ENCODE results near the gene DAZAP1. TPM values are rescaled to one million over a fixed set of nuclear protein-coding genes. Genes with fewer than 3 reads are reported as not detected.
"Not testable (repeated sequence)": the region's sequence is repeated elsewhere in the genome, so short reads cannot be mapped to it uniquely, and the experiment has no call there.

DAZAP1 gene
- total RNA-seq, 1 experiment from 2014 or later = 193 TPM

GRCh38 chr19:1420085-1420484 lies 12.7 kb downstream of the DAZAP1 start:
- DNase-seq (ENCODE audit: low spot score); in situ Hi-C loops (cut with HindIII; ENCODE audit: low sequenced_read_pairs): not testable (repeated sequence)

- in situ Hi-C loops (cut with HindIII; ENCODE audit: low sequenced_read_pairs) = no loop called here
- no peak for DNase-seq (ENCODE audit: low spot score)
Observed at GRCh38 chr19:1420590-1420989, 13.2 kb downstream of the DAZAP1 start.

- no peak for DNase-seq (ENCODE audit: low spot score)
- in situ Hi-C loops (cut with HindIII; ENCODE audit: low sequenced_read_pairs) = no loop called here
Observed at GRCh38 chr19:1421218-1421957, 14.0 kb downstream of the DAZAP1 start.

- in situ Hi-C loops (cut with HindIII; ENCODE audit: low sequenced_read_pairs) = no loop called here
Observed at GRCh38 chr19:1421958-1422305, 14.5 kb downstream of the DAZAP1 start.

GRCh38 chr19:1422360-1422759 lies 15.0 kb downstream of the DAZAP1 start:
- no peak for DNase-seq (ENCODE audit: low spot score)
- in situ Hi-C loops (cut with HindIII; ENCODE audit: low sequenced_read_pairs) = no loop called here

More at GRCh38 chr19:1421958-1422305, 14.5 kb downstream of the DAZAP1 start:
- DNase-seq (ENCODE audit: low spot score) = no peak

GRCh38 chr19:1422943-1423342 lies 15.6 kb downstream of the DAZAP1 start:
- in situ Hi-C loops (cut with HindIII; ENCODE audit: low sequenced_read_pairs) = no loop called here
- DNase-seq (ENCODE audit: low spot score) = no peak

GRCh38 chr19:1423436-1424191 lies 16.2 kb downstream of the DAZAP1 start:
- in situ Hi-C loops (cut with HindIII; ENCODE audit: low sequenced_read_pairs) = no loop called here
- DNase-seq (ENCODE audit: low spot score) = no peak

- in situ Hi-C loops (cut with HindIII; ENCODE audit: low sequenced_read_pairs) = no loop called here
- DNase-seq (ENCODE audit: low spot score) = no peak
Observed at GRCh38 chr19:1424192-1424955, 17.0 kb downstream of the DAZAP1 start.

- in situ Hi-C loops (cut with HindIII; ENCODE audit: low sequenced_read_pairs) = no loop called here
- DNase-seq (ENCODE audit: low spot score) = no peak
Observed at GRCh38 chr19:1425102-1425837, 17.9 kb downstream of the DAZAP1 start.

GRCh38 chr19:1425902-1426301 lies 18.5 kb downstream of the DAZAP1 start:
- in situ Hi-C loops (cut with HindIII; ENCODE audit: low sequenced_read_pairs) = no loop called here

GRCh38 chr19:1426736-1427135 lies 19.4 kb downstream of the DAZAP1 start:
- no peak for DNase-seq (ENCODE audit: low spot score)
- in situ Hi-C loops (cut with HindIII; ENCODE audit: low sequenced_read_pairs) = no loop called here

More at GRCh38 chr19:1425902-1426301, 18.5 kb downstream of the DAZAP1 start:
- DNase-seq (ENCODE audit: low spot score) = no peak

- in situ Hi-C loops (cut with HindIII; ENCODE audit: low sequenced_read_pairs) = no loop called here
- peak; percentile 56 for DNase-seq (ENCODE audit: low spot score)
Observed at GRCh38 chr19:1427221-1427920, 20.0 kb downstream of the DAZAP1 start.

GRCh38 chr19:1428738-1429391 lies 21.5 kb downstream of the DAZAP1 start:
- in situ Hi-C loops (cut with HindIII; ENCODE audit: low sequenced_read_pairs) = no loop called here

GRCh38 chr19:1429750-1430149 lies 22.4 kb downstream of the DAZAP1 start:
- DNase-seq (ENCODE audit: low spot score) = peak; percentile 63
- in situ Hi-C loops (cut with HindIII; ENCODE audit: low sequenced_read_pairs) = no loop called here

More at GRCh38 chr19:1428738-1429391, 21.5 kb downstream of the DAZAP1 start:
- DNase-seq (ENCODE audit: low spot score) = peak; percentile 80

- no peak for DNase-seq (ENCODE audit: low spot score)
- in situ Hi-C loops (cut with HindIII; ENCODE audit: low sequenced_read_pairs) = no loop called here
Observed at GRCh38 chr19:1430246-1430645, 22.9 kb downstream of the DAZAP1 start.

- no peak for DNase-seq (ENCODE audit: low spot score)
- in situ Hi-C loops (cut with HindIII; ENCODE audit: low sequenced_read_pairs) = no loop called here
Observed at GRCh38 chr19:1431759-1432506, 24.5 kb downstream of the DAZAP1 start.

- in situ Hi-C loops (cut with HindIII; ENCODE audit: low sequenced_read_pairs) = no loop called here
- DNase-seq (ENCODE audit: low spot score) = no peak
Observed at GRCh38 chr19:1432507-1432887, 25.1 kb downstream of the DAZAP1 start.

Data from G401 (cell line).